ENCODE measurements around the gene RUSC2.
"Not testable (repeated sequence)": the region's sequence is repeated elsewhere in the genome, so short reads cannot be mapped to it uniquely, and the experiment has no call there.

The RUSC2 gene, protein sequence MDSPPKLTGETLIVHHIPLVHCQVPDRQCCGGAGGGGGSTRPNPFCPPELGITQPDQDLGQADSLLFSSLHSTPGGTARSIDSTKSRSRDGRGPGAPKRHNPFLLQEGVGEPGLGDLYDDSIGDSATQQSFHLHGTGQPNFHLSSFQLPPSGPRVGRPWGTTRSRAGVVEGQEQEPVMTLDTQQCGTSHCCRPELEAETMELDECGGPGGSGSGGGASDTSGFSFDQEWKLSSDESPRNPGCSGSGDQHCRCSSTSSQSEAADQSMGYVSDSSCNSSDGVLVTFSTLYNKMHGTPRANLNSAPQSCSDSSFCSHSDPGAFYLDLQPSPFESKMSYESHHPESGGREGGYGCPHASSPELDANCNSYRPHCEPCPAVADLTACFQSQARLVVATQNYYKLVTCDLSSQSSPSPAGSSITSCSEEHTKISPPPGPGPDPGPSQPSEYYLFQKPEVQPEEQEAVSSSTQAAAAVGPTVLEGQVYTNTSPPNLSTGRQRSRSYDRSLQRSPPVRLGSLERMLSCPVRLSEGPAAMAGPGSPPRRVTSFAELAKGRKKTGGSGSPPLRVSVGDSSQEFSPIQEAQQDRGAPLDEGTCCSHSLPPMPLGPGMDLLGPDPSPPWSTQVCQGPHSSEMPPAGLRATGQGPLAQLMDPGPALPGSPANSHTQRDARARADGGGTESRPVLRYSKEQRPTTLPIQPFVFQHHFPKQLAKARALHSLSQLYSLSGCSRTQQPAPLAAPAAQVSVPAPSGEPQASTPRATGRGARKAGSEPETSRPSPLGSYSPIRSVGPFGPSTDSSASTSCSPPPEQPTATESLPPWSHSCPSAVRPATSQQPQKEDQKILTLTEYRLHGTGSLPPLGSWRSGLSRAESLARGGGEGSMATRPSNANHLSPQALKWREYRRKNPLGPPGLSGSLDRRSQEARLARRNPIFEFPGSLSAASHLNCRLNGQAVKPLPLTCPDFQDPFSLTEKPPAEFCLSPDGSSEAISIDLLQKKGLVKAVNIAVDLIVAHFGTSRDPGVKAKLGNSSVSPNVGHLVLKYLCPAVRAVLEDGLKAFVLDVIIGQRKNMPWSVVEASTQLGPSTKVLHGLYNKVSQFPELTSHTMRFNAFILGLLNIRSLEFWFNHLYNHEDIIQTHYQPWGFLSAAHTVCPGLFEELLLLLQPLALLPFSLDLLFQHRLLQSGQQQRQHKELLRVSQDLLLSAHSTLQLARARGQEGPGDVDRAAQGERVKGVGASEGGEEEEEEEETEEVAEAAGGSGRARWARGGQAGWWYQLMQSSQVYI (N-terminal part only)

DNA sequence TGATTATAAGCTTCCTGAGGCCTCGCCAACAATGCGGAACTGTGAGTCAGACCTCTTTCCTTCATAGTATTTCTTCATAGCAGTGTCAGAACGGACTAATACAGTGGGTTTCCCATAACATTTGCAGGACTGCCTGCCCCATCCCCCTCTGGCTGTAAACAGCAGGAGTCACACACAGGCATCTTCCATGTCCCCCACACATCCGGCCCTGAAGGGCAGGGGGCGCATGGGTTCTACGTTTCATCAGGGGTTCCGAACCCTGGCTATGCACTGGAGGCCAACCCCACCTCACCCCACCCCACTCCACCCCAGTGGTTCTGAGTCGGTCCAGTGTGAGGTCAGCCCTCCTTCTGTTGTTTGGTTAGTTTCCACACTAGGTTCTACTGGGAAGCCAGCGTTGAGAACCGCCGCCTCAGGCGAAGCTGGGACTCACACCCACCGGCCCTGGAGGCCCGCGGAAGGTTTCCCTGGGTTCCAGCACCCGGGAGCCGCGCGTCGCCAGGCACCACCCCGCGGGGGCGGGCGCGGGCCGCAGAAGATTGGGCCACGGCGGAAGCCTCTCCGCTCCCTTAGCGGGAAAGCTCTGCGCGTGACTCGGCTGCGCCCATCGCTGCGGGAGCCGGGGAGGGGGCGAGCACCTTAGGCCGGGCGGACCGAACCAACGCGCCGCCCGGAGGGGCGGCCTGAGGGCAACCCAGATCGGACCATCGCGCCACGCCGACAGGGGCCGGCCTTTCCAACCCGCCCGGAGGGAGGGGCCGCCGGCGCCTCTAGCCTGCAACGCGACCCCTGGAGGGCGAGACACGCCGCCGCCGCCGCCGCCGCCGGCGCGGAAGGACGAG, at the start of gene RUSC2:
TSS of gene RUSC2 (plus strand) at position 799 of the 842 bp plus-strand sequence. CDS start 56,411 bp downstream, outside the sequence.
- peak; percentile 93 for DNase-seq (ENCODE audit: low spot score)

DNA sequence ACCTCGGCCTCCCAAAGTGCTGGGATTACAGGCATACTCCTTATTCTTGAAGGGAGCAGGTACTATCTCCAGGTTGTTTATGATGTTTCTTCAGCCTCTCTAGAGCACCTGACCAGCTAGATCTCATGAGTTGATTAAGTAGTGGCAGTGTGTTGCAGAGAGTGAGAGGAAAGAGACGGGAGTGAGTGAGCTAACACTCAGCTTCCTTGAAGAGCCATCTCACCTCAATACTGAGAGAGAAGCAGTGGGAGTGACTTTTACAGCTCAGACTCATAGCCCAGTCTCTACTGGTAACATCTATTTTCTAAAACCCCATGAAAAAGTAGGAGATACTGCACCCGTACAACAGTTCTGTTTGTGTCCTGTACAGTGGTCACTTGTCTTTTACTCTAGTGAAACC, 43.9 kb upstream of the RUSC2 start:
- DNase-seq (ENCODE audit: low spot score) = no peak

DNA sequence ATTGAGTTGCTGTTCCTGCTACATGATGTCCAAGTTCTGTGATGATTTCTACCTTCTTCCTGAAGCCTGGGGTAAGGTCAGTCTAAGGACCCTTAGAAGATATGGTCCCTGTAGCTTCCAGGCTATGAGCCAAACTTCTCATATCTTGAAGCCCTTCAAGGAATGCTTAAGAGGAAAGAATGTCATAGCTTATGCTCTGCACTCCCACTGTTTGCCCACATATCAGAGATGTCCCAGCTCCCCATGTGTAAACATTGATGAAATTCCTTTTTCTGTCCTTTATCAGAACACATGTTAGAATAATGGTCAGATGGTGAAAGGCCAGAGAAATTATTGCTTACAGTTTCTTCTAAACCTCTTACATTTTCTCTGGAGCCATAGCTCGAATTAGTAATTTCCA, 41.4 kb upstream of the RUSC2 start:
- no peak for DNase-seq (ENCODE audit: low spot score)

DNA sequence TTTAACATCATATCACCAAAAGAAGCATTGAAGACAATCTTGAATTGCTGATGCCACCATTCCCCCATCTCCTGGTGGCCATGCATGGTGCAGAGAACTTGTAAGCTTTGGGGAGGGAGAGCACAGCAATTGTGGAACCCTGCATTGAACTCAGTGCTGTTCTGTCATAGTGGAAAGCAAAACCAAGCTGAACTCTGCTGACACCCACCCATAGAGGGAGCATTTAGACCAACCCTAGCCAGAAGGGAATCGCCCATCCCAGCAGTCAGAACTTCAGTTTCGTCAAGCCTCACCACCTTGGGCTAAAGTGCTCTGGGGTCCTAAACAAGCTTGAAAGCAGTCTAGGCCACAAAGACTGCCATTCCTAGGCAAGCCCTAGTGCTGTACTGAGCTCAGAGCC, 37.4 kb upstream of the RUSC2 start:
- DNase-seq (ENCODE audit: low spot score) = no peak

DNA sequence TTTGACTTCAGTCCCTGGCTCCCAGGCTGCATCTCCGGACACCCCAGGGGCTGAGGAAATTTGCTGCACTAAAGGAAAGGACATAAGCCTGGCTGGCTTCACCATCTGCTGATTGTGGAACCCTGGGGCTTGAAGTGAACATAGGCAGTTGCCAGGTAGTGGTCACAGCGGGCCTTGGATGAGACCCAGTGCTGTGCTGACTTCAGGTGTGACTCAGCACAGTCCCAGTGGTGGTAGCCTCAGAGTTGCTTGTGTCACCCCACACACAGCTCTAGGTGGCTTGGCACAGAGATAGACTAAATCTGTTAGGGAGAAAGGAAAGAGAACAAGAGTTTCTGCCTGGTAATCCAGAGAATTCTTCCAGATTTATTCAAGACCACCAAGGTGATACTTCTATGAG, 36.1 kb upstream of the RUSC2 start:
- no peak for DNase-seq (ENCODE audit: low spot score)

DNA sequence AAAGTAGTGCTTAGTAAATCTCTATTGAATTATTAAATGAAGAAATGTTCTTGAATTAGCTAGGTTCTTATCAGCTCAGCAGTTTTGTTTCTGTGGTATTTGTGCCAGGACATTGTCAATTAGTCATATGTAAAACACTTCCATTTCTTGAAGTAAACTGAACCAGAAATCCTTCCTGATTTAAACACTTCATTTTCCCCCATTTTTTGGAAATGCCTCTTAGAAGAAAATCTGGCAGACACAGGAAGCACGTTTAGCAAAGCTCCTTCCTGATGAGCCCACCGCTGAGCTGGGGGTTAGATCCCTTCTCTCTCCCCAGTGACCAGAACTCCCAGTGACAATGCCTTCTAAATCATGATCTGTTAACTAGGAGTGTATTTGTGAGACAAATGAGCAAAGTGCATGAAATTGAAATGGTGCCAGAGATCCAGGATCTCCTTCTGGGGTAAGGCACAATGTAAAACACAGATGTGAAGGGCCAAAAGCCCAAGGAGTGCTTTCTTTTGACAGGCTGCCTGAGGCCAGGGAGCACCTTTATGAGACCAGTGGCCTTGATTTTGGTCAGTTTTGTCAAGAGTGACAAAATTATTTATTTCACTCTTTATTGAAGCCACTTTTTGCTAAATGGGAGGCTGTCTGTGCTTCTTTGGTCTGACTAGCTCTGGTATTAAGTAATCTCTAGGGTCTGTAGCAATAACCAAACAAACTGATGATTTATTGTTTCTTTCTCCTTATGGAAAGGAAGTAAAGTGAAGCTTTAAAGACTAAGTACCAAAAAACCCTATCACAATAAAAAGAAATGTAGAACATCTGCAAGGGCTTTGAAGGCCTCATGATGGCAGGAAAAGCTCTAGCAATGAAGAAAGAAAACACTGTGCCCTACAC, 25.5 kb upstream of the RUSC2 start:
- no peak for DNase-seq (ENCODE audit: low spot score)

DNA sequence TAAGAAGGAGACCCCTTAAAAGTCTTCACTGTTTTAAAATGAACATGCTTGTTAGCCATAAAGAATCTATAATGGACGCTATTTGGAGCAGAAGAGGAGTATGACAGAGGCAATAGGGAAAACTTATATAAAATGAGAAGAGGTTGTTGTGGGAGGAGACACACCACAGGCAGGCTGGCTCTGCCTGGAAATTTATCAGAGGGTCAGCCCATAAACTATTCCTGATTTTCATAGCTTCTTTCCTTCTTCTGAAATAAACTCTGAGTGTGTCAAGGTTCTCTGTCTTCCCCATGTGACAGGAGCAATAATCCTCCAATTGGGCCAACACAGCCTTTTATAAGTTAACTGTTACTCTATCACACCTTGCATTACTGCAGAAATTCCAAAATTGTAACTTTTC, 19.6 kb upstream of the RUSC2 start:
- DNase-seq (ENCODE audit: low spot score) = no peak

DNA sequence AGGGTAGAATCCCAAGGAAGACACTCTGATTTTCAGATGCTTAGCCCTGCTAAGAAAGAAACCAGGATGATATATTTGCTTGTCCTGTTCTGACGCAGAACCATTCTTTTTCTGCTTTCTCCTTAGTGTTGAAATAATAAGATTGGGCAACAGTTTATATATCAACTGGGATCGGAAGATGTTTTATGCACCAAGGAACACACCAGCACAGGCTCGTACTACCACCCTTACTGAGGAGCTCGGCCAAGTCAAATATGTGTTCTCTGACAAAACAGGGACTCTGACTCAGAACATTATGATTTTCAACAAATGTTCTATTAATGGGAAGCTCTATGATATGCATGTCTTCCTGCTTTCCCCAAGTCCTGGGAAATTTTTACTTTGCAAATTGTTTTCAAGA, 19.0 kb upstream of the RUSC2 start:
- DNase-seq (ENCODE audit: low spot score) = no peak

DNA sequence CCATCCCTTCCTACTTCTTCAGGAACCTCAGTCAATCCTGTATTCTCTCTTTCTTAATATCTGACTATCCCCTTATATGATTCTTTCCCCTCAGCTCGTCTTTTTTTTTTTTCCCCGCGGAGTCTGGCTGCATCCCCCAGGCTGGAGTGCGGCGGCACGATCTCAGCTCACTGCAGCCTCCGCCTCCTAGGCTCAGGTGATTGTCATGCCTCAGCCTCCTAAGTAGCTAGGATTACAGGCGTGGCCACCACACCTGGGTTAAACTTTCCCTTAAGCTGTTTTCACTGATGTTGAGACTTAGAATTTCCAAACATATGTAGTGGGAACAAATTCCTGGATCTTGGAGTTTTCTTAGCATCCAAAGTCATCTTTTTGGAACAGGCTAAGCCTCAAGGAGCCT, 13.3 kb upstream of the RUSC2 start:
- DNase-seq (ENCODE audit: low spot score) = no peak

DNA sequence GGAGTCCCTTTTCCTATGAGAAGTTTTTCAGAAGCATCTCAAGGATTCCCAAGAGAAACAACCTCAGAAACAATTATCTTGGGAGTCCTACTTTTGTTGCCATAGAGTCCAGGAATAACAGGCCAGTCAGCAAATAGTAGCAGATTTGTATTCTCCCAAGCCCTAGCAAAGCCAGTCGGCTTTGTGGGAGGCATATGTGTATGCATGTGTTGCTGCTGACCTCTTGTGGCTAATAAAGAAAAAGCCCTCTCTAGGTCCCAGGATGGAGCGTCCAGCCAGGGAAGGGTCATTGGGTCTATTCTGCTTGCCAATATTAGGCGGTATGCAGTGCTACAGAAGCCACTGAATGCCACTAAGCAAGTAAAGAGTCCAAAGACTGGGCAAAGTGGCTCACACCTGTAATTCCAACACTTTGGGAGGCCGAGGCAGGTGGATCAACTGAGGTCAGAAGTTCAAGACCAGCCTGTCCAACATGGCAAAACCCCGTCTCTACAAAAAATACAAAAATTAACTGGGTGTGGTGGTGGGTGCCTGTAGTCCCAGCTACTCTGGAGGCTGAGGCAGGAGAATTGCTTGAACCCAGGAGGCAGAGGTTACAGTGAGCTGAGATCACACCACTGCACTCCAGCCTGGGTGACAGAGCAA, 12.6 kb upstream of the RUSC2 start:
- not testable (repeated sequence) for DNase-seq (ENCODE audit: low spot score)

DNA sequence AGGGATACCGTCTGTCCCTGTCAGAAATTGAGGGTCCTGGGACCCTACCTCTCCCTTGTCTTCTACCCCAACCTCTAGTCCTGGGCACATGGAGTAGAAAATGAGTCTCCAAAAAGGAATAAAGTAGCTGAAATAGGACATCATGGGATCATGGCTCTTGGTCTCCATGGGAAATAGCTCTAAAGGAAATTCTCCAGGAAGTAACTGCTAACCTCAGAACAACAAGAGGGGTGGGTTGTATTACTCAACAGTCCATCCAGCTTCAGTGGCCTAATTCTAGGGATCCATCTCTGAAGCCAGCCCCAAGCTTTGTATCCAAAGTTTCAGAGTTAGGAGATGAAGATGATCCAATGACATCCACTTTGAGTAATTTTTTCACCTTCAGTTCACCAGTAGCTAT, 11.0 kb upstream of the RUSC2 start:
- DNase-seq (ENCODE audit: low spot score) = no peak

DNA sequence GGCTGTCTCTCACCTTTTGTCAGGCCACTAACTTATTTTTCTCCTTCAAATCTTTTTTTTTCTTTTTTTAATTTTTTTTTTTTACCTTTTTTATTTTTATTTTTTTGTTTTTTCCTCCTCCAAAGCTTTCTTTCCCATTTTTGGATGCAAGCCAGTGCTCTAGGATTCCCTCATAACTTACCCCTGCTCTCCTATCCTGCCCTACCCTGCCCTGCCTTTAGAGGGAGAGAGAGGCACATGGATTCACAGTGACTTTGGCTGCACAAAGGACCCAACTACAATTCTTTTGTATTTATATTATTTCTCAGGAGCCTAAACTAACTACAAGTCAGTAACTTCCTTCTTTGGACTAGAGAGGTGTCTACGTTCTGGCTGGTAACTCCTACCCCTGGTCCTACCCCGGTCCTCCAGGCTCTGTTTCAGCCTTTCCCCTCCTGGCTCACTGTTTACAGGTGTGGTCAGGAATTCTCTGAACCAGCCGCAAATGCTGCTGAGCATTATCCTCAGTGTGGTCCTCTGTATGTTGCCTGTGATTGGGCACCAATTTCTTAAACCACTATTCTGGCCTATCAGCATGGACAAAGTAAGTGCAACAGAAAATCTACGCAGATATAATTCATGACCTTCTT, 8.4 kb upstream of the RUSC2 start:
- DNase-seq (ENCODE audit: low spot score) = no peak

DNA sequence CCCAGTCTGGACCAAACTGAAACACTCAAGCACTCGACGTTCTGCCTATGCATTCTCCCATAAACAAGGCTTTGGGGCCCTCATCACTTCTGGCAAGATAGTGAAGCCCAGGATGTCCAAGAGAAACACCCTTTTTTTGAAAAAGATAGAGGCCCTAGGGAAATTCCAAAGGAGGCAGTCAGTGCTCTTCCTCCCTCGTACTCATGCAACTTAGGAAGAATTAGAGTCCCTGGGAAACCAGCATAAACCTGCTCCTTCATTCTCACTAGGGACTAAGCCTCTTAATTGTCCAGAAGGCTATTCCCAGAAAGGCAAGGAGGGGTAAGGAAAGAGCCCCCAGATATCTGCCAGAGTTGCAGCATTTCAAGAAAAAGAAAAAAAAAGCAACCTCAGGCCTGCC, 7.8 kb upstream of the RUSC2 start:
- no peak for DNase-seq (ENCODE audit: low spot score)

DNA sequence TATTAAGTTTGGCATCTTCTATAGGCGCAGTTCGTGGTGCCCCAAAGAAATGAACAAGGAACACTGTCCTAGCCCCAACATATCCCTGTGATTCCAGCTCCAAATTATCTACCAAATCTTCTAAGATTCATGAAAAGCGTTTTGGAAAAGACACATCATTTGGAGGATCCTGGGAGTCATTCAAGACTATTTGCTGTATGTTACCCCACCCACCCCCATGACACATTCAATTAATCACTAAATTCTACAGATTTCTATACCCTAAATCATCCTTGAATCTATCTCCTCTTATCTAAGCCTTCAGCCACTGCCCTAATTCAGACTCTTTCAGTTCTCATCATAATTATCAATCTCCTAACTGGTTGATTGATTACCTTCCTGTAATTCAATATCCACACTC, 5.5 kb upstream of the RUSC2 start:
- DNase-seq (ENCODE audit: low spot score) = no peak

DNA sequence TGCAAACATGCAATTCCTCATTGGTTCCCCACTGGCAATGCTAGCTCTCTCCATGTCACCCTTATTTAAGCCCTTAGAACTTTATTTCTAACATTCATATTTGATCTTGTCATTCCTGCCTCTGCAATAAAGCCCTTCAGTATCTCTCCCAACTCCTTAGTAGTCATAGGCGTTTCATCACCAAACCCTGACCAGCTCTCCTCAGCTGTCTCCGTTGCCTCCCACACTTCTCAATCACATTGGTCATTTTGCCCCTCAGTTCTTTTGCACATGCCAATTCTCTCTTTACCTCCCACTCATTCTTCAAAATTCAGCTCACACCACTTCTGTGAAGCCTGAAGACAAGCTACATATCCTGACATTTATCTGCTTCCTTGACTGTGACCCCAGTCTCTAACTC, 2.8 kb upstream of the RUSC2 start:
- no peak for DNase-seq (ENCODE audit: low spot score)

DNA sequence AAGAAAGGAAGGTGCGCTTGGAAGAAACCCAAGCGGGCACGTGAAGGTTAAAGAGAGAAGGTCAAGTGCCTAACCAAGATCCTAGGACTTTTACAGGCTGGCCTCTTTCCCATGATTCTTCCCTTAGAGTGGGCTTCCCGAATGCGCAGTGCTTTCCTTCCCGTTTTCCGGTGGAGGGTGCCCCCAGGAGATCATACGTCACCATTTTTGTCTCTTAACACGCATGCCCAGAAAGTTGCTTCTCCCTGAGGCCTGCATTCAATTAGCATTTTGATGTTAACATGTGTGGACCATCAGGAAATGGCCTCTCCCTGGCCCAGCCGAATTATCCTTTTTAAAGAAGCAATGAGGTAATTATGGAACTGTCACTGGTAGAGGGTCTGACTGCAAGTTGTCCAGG, 1.9 kb upstream of the RUSC2 start:
- DNase-seq (ENCODE audit: low spot score) = peak; percentile 68

DNA sequence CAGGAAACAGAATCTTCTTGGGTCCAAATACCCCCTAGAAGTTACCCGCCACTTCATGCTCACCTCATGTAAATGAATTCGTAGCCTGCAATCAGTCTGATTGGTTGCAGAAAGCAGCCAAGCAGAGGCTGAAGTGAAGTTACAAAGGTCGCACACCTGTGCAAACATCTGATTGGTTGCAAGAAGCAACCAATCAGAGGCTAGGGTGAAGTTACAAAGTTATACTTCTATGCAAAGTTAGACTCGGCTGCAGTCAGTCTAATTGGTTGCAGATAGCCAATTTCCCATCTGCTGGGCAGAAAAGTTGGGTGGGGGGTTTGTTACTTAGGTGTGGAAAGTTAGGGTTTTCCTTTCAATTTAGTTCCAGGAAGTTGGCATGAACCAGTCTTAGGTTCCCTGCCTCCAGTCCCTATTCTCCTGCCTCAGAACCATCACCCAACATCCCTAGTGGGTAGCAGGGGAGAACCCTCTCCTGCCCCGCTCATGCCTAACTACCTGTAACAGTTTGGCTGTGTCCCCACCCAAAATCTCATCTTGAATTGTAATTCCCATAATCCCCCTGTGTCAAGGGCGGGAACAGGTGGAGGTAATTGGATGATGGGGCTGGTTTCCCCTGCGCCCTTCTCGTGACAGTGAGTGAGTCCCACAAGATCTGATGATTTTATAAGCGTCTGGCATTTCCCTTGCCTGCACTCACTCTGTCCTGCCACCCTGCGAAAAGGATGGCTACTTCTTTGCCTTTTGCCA, 1.2 kb upstream of the RUSC2 start:
- DNase-seq (ENCODE audit: low spot score) = no peak

DNA sequence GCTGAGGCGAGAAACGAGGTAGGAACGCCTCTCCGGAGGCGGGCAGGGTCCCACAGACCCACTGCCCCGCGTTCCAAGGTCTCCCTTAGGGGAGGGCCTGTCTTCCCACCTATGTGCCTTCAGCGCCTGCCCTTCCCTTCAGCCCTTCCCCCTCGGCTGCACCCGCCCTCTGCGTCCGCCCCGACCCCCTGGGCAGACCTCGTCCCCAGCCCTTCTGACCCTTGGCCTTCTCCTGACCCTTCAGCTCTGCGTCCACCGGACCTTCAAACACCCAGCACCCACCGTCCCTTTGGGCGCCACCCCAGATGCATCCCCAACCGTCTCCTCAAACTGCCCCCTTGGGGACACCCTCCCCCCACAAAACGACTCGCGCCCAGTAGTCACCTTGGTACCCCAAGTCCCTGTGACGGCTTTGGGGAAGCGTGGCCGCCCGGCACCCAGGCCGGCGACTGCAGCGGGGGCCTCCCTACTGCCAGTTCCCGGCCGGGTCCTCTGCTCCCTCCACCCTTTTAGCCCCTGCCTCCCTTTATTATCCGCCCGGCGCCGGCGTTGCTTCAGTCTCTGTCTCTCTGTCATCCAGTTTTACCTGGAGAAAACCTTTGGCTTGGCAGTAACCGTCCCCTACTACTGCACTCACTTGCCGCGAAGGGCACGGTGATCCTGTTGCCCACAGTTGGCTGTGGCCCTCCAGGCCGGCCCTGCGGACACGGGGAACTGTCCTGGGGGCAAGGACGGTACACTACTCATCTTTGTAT, 421 bp downstream of the RUSC2 start:
- peak; percentile 68 for DNase-seq (ENCODE audit: low spot score)
